Hippocampal formation (tissue), 2 donors: ENCODE results near the gene SLC8A3.

ENCODE experiments used
- DNase-seq, 2 donors: peaks; one replicate each; lab custom pipeline; 2025; lab: John Stamatoyannopoulos, UW

Gene SLC8A3

DNA sequence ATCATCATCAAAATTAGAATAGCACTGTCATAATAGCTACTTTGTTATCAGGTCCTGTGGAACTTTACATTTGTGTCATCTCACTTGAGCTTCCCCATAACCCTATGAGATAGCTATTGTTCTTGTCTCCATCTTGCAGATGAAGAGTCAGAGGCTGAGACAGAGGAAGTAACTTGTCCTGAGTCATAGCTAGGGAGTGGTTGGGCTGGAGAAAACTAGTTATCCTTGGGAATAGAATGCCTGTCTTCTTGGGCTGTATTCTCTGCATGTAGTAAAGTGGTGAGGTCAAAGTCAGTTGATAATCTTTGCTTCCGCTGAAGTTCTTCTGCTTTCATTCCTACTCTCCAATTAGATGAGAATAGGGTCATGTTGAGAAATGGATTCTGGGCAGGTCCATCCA lies 192.5 kb downstream of the SLC8A3 start:
- DNase-seq: no peak
